Natural killer cell treated with Interleukin-12 subunit alpha and Interleukin-12 subunit beta and Interleukin-15 and Interleukin-18, amount 100 ng/mL, for 72 hours (primary cell): ENCODE results near the gene PSMA5. TPM values are rescaled to one million over a fixed set of nuclear protein-coding genes. Genes with fewer than 3 reads are reported as not detected.
"Not testable (repeated sequence)": the region's sequence is repeated elsewhere in the genome, so short reads cannot be mapped to it uniquely, and the experiment has no call there.

ENCODE experiments used
- ATAC-seq, 2 donors: fragments of 150-1000 bp; cut with Tn5 transposase in 1 of 2; sonication (Bioruptor Pico), chemical (Tn5 transposase) in 1 of 2; 2 replicates each; pipeline ENCODE4 v1.10.0; 2021
- DNase-seq: peaks from one replicate; pipeline ENCODE4 v3.0.0; 2022; ENCODE audit warnings: low spot score
- H3K27ac Mint-ChIP-seq, 2 donors: 1 replicate in 1 of 2; 2 replicates in 1 of 2; pipeline ENCODE4 v1.8.0; 2022; ENCODE audit warnings: mixed read lengths in 2 of 2, mild to moderate bottlenecking in 1 of 2, moderate library complexity in 1 of 2
- H3K27me3 Mint-ChIP-seq, 2 donors: 1 replicate in 1 of 2; 2 replicates in 1 of 2; pipeline ENCODE4 v1.8.0; 2022; ENCODE audit warnings: mixed read lengths in 2 of 2
- H3K36me3 Mint-ChIP-seq: one replicate; pipeline ENCODE4 v1.8.0; 2022; ENCODE audit warnings: mixed read lengths
- H3K4me1 Mint-ChIP-seq, 2 donors: 1 replicate in 1 of 2; 2 replicates in 1 of 2; pipeline ENCODE4 v1.8.0; 2022; ENCODE audit warnings: low read depth in 2 of 2, mixed read lengths in 2 of 2, mild to moderate bottlenecking in 1 of 2
- H3K4me3 Mint-ChIP-seq: one replicate; pipeline ENCODE4 v1.8.0; 2022; ENCODE audit warnings: mixed read lengths
- H3K9me3 Mint-ChIP-seq: 2 replicates; pipeline ENCODE4 v1.8.0; 2022; ENCODE audit warnings: mixed read lengths
- total RNA-seq, 2 donors: library from RNA; stranded (reverse); gene quantifications; one replicate each; pipeline ENCODE4 v1.2.3, GENCODE V29; 2022

PSMA5 gene
- total RNA-seq, 2 donors from 2014 or later, result 194 to 201 TPM

- H3K9me3 Mint-ChIP-seq, result no peaks in the 10 kb centered on the region
- H3K27me3 Mint-ChIP-seq, result peaks cover 2% of the 10 kb centered on the region in 2 donors
- peaks cover 25% of the 10 kb centered on the region for H3K36me3 Mint-ChIP-seq
- H3K4me3 Mint-ChIP-seq, result no peak overlapping the region
- DNase-seq (no peak), ATAC-seq (no peak)
- H3K27ac Mint-ChIP-seq, result no peak overlapping the region
- H3K4me1 Mint-ChIP-seq, result peaks cover 19 to 21% of the 10 kb centered on the region in 2 donors
These were observed 24.2 kb downstream of the PSMA5 start for GRCh38 chr1:109402025-109402424.

- H3K27ac Mint-ChIP-seq, result no peak overlapping the region
These were observed 26.1 kb downstream of the PSMA5 start for GRCh38 chr1:109400035-109400655.

GRCh38 chr1:109399326-109399957 lies 26.8 kb downstream of the PSMA5 start:
- Mint-ChIP-seq H3K27me3 (peaks cover 18 to 26% of the 10 kb centered on the region in 2 donors), H3K27ac (no peak overlapping the region), H3K9me3 (no peaks in the 10 kb centered on the region), H3K36me3 (peaks cover 8% of the 10 kb centered on the region), H3K4me1 (peaks cover 15 to 16% of the 10 kb centered on the region in 2 donors), H3K4me3 (no peak overlapping the region)
- no peak for DNase-seq
- ATAC-seq, result no peak

More at GRCh38 chr1:109400035-109400655, 26.1 kb downstream of the PSMA5 start:
- Mint-ChIP-seq H3K36me3 (peaks cover 15% of the 10 kb centered on the region), H3K27me3 (peaks cover 13 to 20% of the 10 kb centered on the region in 2 donors), H3K4me1 (peaks cover 22 to 23% of the 10 kb centered on the region in 2 donors), H3K4me3 (no peak overlapping the region), H3K9me3 (no peaks in the 10 kb centered on the region)
- ATAC-seq, result no peak
- no peak for DNase-seq

GRCh38 chr1:109398343-109399225 lies 27.7 kb downstream of the PSMA5 start:
- Mint-ChIP-seq H3K4me1 (peaks cover 15% of the 10 kb centered on the region in 2 donors), H3K27me3 (peaks cover 18 to 34% of the 10 kb centered on the region in 2 donors)
- ATAC-seq, result no peak

GRCh38 chr1:109397581-109398342 lies 28.5 kb downstream of the PSMA5 start, which contains the start of gene SORT1:
SORT1 (minus strand) TSS chr1:109397918; CDS start chr1:109397892, 26 bp downstream.
- H3K36me3 Mint-ChIP-seq, result peaks cover 8% of the 10 kb centered on the region
- H3K4me1 Mint-ChIP-seq, result peaks cover 15% of the 10 kb centered on the region in 2 donors
- peak within 1 kb of the TSS; percentile 82 for H3K4me3 Mint-ChIP-seq
- peak; percentile 98 to 99 for ATAC-seq
- DNase-seq, result peak; percentile 78
- H3K9me3 Mint-ChIP-seq, result no peaks in the 10 kb centered on the region
- peaks cover 18 to 42% of the 10 kb centered on the region in 2 donors for H3K27me3 Mint-ChIP-seq
- H3K27ac Mint-ChIP-seq, result peak within 1 kb of the TSS in 1 of 2 donors; percentile 33

More at GRCh38 chr1:109398343-109399225, 27.7 kb downstream of the PSMA5 start:
- Mint-ChIP-seq H3K36me3 (peaks cover 8% of the 10 kb centered on the region), H3K9me3 (no peaks in the 10 kb centered on the region), H3K27ac (no peak overlapping the region), H3K4me3 (peak overlapping the region; percentile 67)
- no peak for DNase-seq

- no peaks in the 10 kb centered on the region for H3K9me3 Mint-ChIP-seq
- H3K4me3 Mint-ChIP-seq, result peak overlapping the region; percentile 82
- peaks cover 15% of the 10 kb centered on the region in 2 donors for H3K4me1 Mint-ChIP-seq
- peaks cover 22 to 48% of the 10 kb centered on the region in 2 donors for H3K27me3 Mint-ChIP-seq
- H3K27ac Mint-ChIP-seq, result peak overlapping the region in 1 of 2 donors; percentile 33
- DNase-seq (no peak), ATAC-seq (peak; percentile 24 to 42)
- H3K36me3 Mint-ChIP-seq, result peaks cover 8% of the 10 kb centered on the region
These were observed 29.2 kb downstream of the PSMA5 start for GRCh38 chr1:109396871-109397580.

DNA sequence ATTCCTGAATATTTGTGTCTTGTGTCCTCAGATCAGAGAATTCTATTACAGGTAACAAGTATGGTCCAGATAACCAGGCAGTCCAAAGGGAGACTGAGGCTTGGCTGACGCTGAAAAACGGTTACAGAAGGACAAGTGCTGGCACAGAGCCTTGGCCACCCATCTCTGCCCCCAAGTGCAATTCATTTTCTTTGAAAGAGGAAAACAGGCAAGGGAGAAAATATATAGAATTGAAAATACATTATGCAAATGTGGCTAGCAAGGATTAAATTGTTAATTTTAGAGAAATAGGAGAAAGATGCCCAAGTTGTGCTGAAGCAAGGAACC lies 29.8 kb downstream of the PSMA5 start:
- Mint-ChIP-seq H3K27ac (no peak overlapping the region), H3K36me3 (peaks cover 8% of the 10 kb centered on the region), H3K4me3 (peak overlapping the region; percentile 82), H3K4me1 (peaks cover 15% of the 10 kb centered on the region in 2 donors), H3K27me3 (peaks cover 25 to 48% of the 10 kb centered on the region in 2 donors), H3K9me3 (no peaks in the 10 kb centered on the region)
- ATAC-seq (no peak), DNase-seq (no peak)

DNA sequence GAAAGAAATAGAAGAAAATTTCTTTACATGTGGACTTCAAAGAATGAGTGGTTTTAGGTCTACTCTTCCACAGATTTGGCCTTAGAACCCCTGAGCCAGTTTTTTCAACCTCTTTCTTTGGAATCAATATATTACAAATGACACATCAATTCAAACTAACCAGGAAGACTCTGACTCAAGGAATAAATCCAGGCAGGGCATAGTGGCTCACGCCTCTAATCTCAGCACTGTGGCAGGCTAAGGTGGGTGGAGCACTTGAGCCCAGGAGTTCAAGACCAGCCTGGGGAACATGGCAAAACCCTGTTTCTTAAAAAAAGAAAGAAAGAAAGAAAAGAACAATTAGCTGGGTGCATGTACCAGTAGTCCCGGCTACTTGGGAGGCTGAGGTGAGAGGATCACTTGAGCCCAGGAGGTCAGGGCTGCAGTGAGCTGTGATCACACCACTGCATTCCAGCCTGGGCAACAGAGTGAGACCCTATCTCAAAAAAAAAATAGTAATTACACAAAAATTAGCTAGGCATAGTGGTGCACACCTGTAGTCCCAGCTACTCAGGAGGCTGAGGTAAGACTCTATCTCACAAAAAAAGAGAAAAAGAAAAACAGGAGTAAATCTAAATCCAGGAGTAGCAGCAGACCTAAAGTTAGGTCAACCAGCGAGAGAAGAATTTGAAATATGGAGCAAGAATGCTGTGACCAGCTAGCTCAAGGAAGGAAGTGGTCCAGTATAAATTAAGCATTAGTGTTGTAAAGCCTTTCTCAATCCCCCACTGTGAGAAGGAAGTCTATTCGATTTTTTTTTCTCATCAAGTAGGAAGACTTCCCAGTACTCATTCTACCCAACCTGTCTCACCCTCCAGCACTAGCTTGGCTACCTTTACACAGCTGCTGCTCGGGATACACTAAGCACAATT lies 30.4 kb downstream of the PSMA5 start:
- peak overlapping the region; percentile 82 for H3K4me3 Mint-ChIP-seq
- ATAC-seq (no peak), DNase-seq (no peak)
- H3K4me1 Mint-ChIP-seq, result peaks cover 15% of the 10 kb centered on the region in 2 donors
- no peak overlapping the region for H3K27ac Mint-ChIP-seq
- peaks cover 4% of the 10 kb centered on the region for H3K36me3 Mint-ChIP-seq
- H3K9me3 Mint-ChIP-seq, result no peaks in the 10 kb centered on the region
- H3K27me3 Mint-ChIP-seq, result peaks cover 26 to 50% of the 10 kb centered on the region in 2 donors

- ATAC-seq, H3K4me3 Mint-ChIP-seq, H3K9me3 Mint-ChIP-seq, DNase-seq, H3K36me3 Mint-ChIP-seq, H3K27ac Mint-ChIP-seq: not testable (repeated sequence)
- peaks cover 15% of the 10 kb centered on the region in 2 donors for H3K4me1 Mint-ChIP-seq
- H3K27me3 Mint-ChIP-seq, result peaks cover 28 to 56% of the 10 kb centered on the region in 2 donors
These were observed 31.0 kb downstream of the PSMA5 start for GRCh38 chr1:109395282-109395599.

DNA sequence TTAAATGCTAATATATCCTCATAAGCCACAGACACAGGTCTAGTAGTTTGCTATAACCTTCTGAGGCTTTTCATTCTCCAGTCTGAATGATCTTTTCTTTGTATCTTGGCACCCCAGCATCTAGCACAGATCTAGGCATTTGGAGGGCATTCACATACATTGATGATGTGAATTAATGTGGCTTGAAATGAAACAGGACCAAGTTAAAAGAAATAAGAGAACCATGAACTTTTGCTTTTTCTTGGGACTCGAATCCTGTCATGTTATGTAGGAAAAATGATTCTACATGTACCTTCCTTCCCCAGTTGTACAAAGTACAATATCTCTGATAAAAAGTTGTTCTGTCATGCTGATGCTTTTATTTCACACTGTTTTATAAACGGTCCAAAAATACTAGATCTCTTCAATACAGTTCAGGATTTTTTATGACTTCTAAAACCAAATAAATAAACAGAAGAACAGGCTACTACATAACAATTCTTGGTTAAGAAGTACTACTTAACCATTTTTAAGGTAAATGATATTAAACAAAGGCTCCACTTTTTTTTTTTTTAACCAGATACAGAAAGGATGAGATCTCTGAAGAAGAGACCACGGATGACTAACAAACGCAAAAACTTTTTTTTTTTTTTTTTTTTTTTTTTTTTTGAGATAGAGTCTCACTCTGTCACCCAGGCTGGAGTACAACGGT lies 31.5 kb downstream of the PSMA5 start:
- Mint-ChIP-seq H3K27me3 (peaks cover 32 to 61% of the 10 kb centered on the region in 2 donors), H3K9me3 (no peaks in the 10 kb centered on the region), H3K27ac (no peak overlapping the region), H3K36me3 (no peaks in the 10 kb centered on the region), H3K4me3 (no peak overlapping the region), H3K4me1 (peaks cover 15 to 19% of the 10 kb centered on the region in 2 donors)
- no peak for ATAC-seq
- no peak for DNase-seq

- Mint-ChIP-seq H3K4me3 (no peak overlapping the region), H3K36me3 (no peaks in the 10 kb centered on the region)
These were observed 32.5 kb downstream of the PSMA5 start for GRCh38 chr1:109393617-109394233.

More at GRCh38 chr1:109393617-109394233, 32.5 kb downstream of the PSMA5 start:
- ATAC-seq (no peak), DNase-seq (no peak)
- no peak overlapping the region for H3K27ac Mint-ChIP-seq
- peaks cover 37 to 71% of the 10 kb centered on the region in 2 donors for H3K27me3 Mint-ChIP-seq
- H3K9me3 Mint-ChIP-seq, result no peaks in the 10 kb centered on the region
- H3K4me1 Mint-ChIP-seq, result peaks cover 15 to 18% of the 10 kb centered on the region in 2 donors
